AG04450 (cell line): ENCODE data around the gene METTL9. TPM values are rescaled to one million over a fixed set of nuclear protein-coding genes. Genes with fewer than 3 reads are reported as not detected.
"Not testable (repeated sequence)": the region's sequence is repeated elsewhere in the genome, so short reads cannot be mapped to it uniquely, and the experiment has no call there.

Source experiments
- CTCF ChIA-PET: fragments of 300-600, 350-600 bp; formaldehyde crosslinking; extraction: SDS; loops from one replicate; lab custom pipeline; 2022; ENCODE audit warnings: antibody characterized with exemption, inconsistent platforms; lab: Charles Lee
- POLR2A ChIA-PET: fragments of 350-600 bp; formaldehyde crosslinking; extraction: SDS; loops from one replicate; lab custom pipeline; 2021; ENCODE audit warnings: antibody characterized with exemption, inconsistent platforms; lab: Yijun Ruan, JAX
- DNase-seq: peaks from one replicate; pipeline ENCODE4 v3.0.0-alpha.2; 2011; ENCODE audit warnings: low read depth, low spot score
- H3K27ac ChIP-seq: one replicate; pipeline ENCODE4 v1.5.1; 2012; ENCODE audit warnings: low read depth, low read length, control low read depth
- H3K27me3 ChIP-seq: one replicate; pipeline ENCODE4 v1.6.0; 2012; ENCODE audit warnings: low read length; ENCODE audit not compliant: control insufficient read depth, insufficient read depth
- H3K4me3 ChIP-seq: 2 replicates; pipeline ENCODE4 v1.5.1; 2011; ENCODE audit warnings: mild to moderate bottlenecking, low read depth, low read length, control low read depth
- H3K9me3 ChIP-seq: 2 replicates; pipeline ENCODE4 v1.5.1; 2012; ENCODE audit warnings: low read length; ENCODE audit not compliant: control insufficient read depth, insufficient read depth
- polyA plus RNA-seq: library from polyadenylated mRNA; depleted of rRNA; stranded (reverse); fragments of >200 nt; gene quantifications from 2 replicates; pipeline ENCODE4 v1.2.3, GENCODE V29; 2011
- TF ChIP-seq, protein P1 (sequence below): IDR thresholded peaks from 2 replicates; pipeline ENCODE4 v1.5.1; 2011; ENCODE audit warnings: low read depth, low read length, control low read depth, inconsistent platforms

The METTL9 gene
- polyA plus RNA-seq, 1 experiment, result 142 TPM

DNA sequence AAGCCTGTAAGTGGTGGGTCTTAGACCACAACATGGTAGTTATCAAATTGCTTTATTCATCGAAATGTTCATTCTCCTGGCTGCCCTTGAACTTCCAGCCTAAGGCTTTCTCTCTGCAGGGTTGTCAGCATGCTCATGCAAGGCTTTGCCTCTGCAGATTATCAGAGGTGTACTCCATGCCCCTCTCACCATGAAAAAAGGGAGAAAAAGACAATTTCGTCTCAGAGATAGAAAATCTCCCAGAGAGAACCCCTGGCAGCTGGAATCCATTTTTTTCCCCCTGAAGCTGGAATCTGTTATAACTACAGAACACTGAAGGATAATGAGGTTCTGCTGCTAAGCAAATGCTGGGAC lies 33.9 kb upstream of the METTL9 start:
- CTCF ChIA-PET, result interaction anchor here (0.8 kb wide), 1 partner anchor 10 kb away, joined by 3 read pairs; no protein-coding TSS in a partner anchor
- peaks cover 27% of the 10 kb centered on the region for H3K27me3 ChIP-seq
- no peak overlapping the region for H3K27ac ChIP-seq
- H3K9me3 ChIP-seq, result no peaks in the 10 kb centered on the region
- POLR2A ChIA-PET, result no interaction called here
- no peak overlapping the region for H3K4me3 ChIP-seq
- no peak for DNase-seq
- TF ChIP-seq, protein P1, sequence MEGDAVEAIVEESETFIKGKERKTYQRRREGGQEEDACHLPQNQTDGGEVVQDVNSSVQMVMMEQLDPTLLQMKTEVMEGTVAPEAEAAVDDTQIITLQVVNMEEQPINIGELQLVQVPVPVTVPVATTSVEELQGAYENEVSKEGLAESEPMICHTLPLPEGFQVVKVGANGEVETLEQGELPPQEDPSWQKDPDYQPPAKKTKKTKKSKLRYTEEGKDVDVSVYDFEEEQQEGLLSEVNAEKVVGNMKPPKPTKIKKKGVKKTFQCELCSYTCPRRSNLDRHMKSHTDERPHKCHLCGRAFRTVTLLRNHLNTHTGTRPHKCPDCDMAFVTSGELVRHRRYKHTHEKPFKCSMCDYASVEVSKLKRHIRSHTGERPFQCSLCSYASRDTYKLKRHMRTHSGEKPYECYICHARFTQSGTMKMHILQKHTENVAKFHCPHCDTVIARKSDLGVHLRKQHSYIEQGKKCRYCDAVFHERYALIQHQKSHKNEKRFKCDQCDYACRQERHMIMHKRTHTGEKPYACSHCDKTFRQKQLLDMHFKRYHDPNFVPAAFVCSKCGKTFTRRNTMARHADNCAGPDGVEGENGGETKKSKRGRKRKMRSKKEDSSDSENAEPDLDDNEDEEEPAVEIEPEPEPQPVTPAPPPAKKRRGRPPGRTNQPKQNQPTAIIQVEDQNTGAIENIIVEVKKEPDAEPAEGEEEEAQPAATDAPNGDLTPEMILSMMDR, result no peak

DNA sequence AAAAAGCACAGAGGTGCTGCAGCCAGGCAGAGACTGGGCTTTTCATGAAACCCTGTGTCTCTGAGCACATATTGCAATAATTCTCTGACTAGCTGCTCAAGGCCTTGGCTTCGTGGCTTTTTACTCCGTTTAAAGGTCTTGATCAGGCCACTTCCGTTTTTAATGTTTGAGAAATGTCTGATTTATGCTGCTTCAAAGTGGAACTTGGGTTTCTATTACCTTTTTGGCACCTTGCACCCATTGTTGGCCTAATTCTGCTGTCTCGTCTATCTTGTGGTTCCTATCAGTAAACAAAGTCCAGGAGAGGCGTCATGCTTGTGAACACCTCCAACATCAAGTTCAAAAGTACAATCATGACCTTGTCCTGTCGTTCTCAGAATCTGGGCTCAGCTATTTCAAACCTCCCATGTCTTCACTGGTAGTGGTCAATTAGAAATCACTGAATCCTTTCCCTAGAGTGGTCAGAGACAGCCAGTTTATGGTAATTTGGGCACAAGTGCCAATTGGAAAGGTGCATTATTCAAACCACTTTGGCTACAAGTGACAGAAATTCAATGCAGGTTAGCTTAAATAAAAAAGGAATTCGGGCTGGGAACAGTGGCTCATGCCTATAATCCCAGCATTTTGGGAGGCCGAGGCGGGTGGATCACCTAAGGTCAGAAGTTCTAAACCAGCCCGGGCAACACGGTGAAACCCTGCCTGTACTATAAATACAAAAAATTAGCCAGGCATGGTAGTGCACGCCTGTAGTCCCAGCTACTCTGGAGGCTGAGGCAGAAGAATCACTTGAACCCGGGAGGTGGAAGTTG lies 33.3 kb upstream of the METTL9 start:
- Histone ChIP-seq H3K27ac (no peak overlapping the region), H3K27me3 (peaks cover 31% of the 10 kb centered on the region), H3K9me3 (no peaks in the 10 kb centered on the region), H3K4me3 (no peak overlapping the region)
- CTCF ChIA-PET, result interaction anchor here (0.8 kb wide), 1 partner anchor 11 kb away, joined by 3 read pairs; no protein-coding TSS in a partner anchor
- POLR2A ChIA-PET, result interaction anchor here (0.6 kb wide), 1 partner anchor 265 kb away, joined by 8 read pairs; no protein-coding TSS in a partner anchor
- no peak for DNase-seq
- TF ChIP-seq, protein P1, result no peak

DNA sequence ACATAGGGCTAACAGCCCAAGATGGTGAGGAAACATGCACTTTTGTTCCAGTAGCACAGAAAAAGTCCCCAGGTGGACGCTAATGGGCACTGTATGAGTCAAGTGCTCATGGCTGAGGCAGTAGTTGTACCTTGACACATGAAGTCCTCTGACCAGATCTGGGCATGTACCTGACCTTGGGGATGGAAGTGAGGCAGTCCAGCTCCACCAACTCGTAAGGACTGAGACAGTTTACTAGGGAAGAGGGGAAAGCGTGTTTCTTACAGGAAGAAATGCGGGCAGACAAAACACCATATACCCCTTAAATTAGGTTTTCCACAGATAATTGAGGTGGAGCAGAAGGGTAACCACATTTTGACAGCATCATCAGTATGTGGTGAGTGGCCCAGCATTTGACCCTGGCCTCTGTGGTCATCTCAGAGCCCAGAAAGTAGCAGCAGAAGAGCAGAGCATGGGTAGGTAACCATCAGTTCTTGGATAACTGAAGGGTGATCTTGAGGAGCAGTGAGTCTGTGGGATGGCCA lies 32.4 kb upstream of the METTL9 start:
- POLR2A ChIA-PET, result no interaction called here
- DNase-seq, result no peak
- Histone ChIP-seq H3K4me3 (no peak overlapping the region), H3K27ac (no peak overlapping the region), H3K9me3 (no peaks in the 10 kb centered on the region), H3K27me3 (peaks cover 31% of the 10 kb centered on the region)
- TF ChIP-seq, protein P1, result no peak
- CTCF ChIA-PET, result interaction anchor here (1.1 to 1.4 kb wide), 4 partner anchors 10 to 142 kb away, joined by 3 to 6 read pairs (median 4); no protein-coding TSS in a partner anchor

DNA sequence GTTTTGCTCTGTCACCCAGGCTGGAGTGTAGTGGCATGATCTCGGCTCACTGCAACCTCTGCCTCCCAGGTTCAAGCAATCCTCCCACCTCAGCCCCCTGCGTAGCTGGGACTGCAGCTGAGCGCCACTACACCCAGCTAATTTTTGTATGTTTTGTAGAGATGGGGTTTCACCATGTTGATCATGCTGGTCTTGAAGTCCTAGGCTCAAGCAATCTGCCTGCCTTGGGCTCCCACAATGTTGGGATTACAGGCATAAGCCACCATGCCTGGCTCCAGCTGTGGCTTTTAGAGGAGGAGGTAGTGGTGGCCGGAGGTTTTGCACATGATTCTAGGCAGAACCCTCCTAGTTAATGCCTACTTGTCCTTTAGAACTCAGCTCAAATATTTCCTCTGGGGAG lies 31.9 kb upstream of the METTL9 start:
- CTCF ChIA-PET, result interaction anchor here (1.1 to 1.4 kb wide), 4 partner anchors 11 to 141 kb away, joined by 3 to 6 read pairs (median 4); no protein-coding TSS in a partner anchor
- H3K27ac ChIP-seq, DNase-seq, POLR2A ChIA-PET, H3K9me3 ChIP-seq, H3K4me3 ChIP-seq: not testable (repeated sequence)
- H3K27me3 ChIP-seq, result peaks cover 31% of the 10 kb centered on the region

DNA sequence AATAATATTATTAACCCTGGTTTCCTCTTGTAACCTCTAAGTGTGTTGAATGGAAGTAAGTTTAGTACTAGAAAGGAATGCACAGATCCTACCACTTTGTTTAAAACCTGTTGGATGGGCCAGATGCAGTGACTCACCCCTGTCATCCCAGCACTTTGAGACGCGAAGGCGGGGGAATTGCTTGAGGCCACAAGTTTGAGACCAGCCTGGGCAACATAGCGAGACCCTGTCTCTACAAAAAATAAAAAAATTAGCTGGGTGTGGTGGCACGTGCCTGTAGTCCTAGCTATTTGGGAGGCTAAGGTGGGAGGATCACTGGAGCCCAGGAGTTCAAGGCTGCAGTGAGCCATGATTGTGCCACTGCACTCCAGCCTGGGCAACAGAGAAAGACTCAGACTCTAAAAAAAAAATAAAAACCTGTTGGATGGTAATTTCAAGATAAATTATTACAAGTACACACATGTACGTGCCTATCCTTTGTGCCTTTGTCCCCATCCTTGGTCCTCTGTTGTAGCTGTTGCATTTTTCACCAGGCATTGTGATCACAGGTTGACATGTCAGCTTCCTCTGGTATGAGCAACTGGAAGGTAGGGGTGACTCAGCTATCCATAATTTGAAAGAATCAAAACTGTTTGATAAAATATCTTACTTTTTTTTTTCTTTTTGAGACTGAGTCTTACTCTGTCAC lies 30.7 kb upstream of the METTL9 start:
- no peak for DNase-seq
- CTCF ChIA-PET, result no interaction called here
- Histone ChIP-seq H3K27ac (no peak overlapping the region), H3K9me3 (no peaks in the 10 kb centered on the region), H3K27me3 (peaks cover 26% of the 10 kb centered on the region), H3K4me3 (no peak overlapping the region)
- TF ChIP-seq, protein P1, result no peak
- POLR2A ChIA-PET, result no interaction called here
